Neural progenitor cell (in vitro differentiated cells): Measurements from ENCODE around the gene KPNA2. TPM values are rescaled to one million over a fixed set of nuclear protein-coding genes. Genes with fewer than 3 reads are reported as not detected.

Experiments used
- DNase-seq: peaks from one replicate; pipeline ENCODE4 v3.0.0-alpha.2; 2016; ENCODE audit warnings: low spot score
- H2AFZ ChIP-seq: fragments of 200-600 bp; sonication (generic); replicated peaks from 2 replicates; pipeline ENCODE4 v1.6.1; 2016; ENCODE audit warnings: antibody characterized with exemption
- H3F3A ChIP-seq: fragments of 200-600 bp; sonication (generic); 2 replicates; pipeline ENCODE4 v1.6.1; 2016; ENCODE audit warnings: antibody characterized with exemption, low read depth
- H3K27ac ChIP-seq: fragments of 200-600 bp; sonication (generic); 2 replicates; pipeline ENCODE4 v1.5.1; 2016; ENCODE audit warnings: mild to moderate bottlenecking
- H3K27me3 ChIP-seq: fragments of 200-600 bp; sonication (generic); 2 replicates; pipeline ENCODE4 v1.6.1; 2016; ENCODE audit warnings: mild to moderate bottlenecking, moderate library complexity
- H3K36me3 ChIP-seq: fragments of 200-600 bp; sonication (generic); 2 replicates; pipeline ENCODE4 v1.5.1; 2016
- H3K4me1 ChIP-seq: fragments of 200-600 bp; sonication (generic); 2 replicates; pipeline ENCODE4 v1.6.1; 2016; ENCODE audit warnings: mixed run types
- H3K4me2 ChIP-seq: fragments of 200-600 bp; sonication (generic); 2 replicates; pipeline ENCODE4 v1.6.1; 2016
- H3K4me3 ChIP-seq: fragments of 200-600 bp; sonication (generic); 2 replicates; pipeline ENCODE4 v1.5.1; 2016
- H3K79me2 ChIP-seq: fragments of 200-600 bp; sonication (generic); 2 replicates; pipeline ENCODE4 v1.6.1; 2016; ENCODE audit warnings: low read depth
- H3K9ac ChIP-seq: fragments of 200-600 bp; sonication (generic); 2 replicates; pipeline ENCODE4 v1.6.1; 2016
- H3K9me3 ChIP-seq: fragments of 200-600 bp; sonication (generic); 2 replicates; pipeline ENCODE4 v1.5.1; 2016; ENCODE audit warnings: low read depth
- H4K20me1 ChIP-seq: fragments of 200-600 bp; sonication (generic); 2 replicates; pipeline ENCODE4 v1.6.1; 2016; ENCODE audit warnings: low read depth
- H3K27ac Mint-ChIP-seq: 3 replicates; pipeline ENCODE4 v1.8.0; 2021; ENCODE audit warnings: mixed read lengths
- H3K27me3 Mint-ChIP-seq: 2 replicates; pipeline ENCODE4 v1.8.0; 2022; ENCODE audit warnings: low read depth, mild to moderate bottlenecking, inconsistent platforms, moderate library complexity, mixed read lengths; ENCODE audit not compliant: insufficient read depth
- H3K36me3 Mint-ChIP-seq: 3 replicates; pipeline ENCODE4 v1.8.0; 2021; ENCODE audit warnings: mixed read lengths
- H3K4me1 Mint-ChIP-seq: 3 replicates; pipeline ENCODE4 v1.8.0; 2021; ENCODE audit warnings: mixed read lengths
- H3K4me3 Mint-ChIP-seq: 3 replicates; pipeline ENCODE4 v1.8.0; 2021; ENCODE audit warnings: mild to moderate bottlenecking, moderate library complexity, mixed read lengths
- H3K9me3 Mint-ChIP-seq: 3 replicates; pipeline ENCODE4 v1.8.0; 2020; ENCODE audit warnings: mixed read lengths
- CTCF ChIP-seq: fragments of 200-600 bp; sonication (generic); IDR thresholded peaks from 2 replicates; pipeline ENCODE4 v1.5.1; 2017; ENCODE audit warnings: antibody characterized with exemption, mild to moderate bottlenecking
- EZH2 ChIP-seq: fragments of 200-600 bp; sonication (generic); IDR thresholded peaks from 2 replicates; pipeline ENCODE4 v1.6.1; 2017; ENCODE audit warnings: antibody characterized with exemption, mild to moderate bottlenecking, moderate library complexity
- EZH2phosphoT487 ChIP-seq: fragments of 200-600 bp; sonication (generic); IDR thresholded peaks from 2 replicates; pipeline ENCODE4 v1.6.1; 2017; ENCODE audit warnings: antibody characterized with exemption
- total RNA-seq: library from RNA; depleted of rRNA; stranded (reverse); fragments of >200 nt; gene quantifications from 2 replicates; pipeline ENCODE4 v1.2.3, GENCODE V29; 2015; ENCODE audit warnings: low replicate concordance

KPNA2 gene
- total RNA-seq, 1 donor from 2014 or later, result 549 TPM

GRCh38 chr17:68053231-68054013 is 17.9 kb downstream of the KPNA2 start:
- H4K20me1 ChIP-seq, result no peaks in the 10 kb centered on the region
- H3F3A ChIP-seq, result peaks cover 9% of the 10 kb centered on the region
- H3K9me3 ChIP-seq, result no peaks in the 10 kb centered on the region
- no peaks in the 10 kb centered on the region for H3K36me3 ChIP-seq
- TF ChIP-seq EZH2 (no peak), EZH2phosphoT487 (no peak), CTCF (no peak)
- no peaks in the 10 kb centered on the region for H3K79me2 ChIP-seq
- H3K4me3 ChIP-seq, result no peak overlapping the region
- no peak overlapping the region for H3K9ac ChIP-seq
- Mint-ChIP-seq H3K27me3 (peaks cover 6% of the 10 kb centered on the region), H3K4me1 (peaks cover 13% of the 10 kb centered on the region), H3K36me3 (no peaks in the 10 kb centered on the region), H3K4me3 (no peak overlapping the region), H3K9me3 (no peaks in the 10 kb centered on the region), H3K27ac (peak overlapping the region; percentile 64)
- no peaks in the 10 kb centered on the region for H3K4me1 ChIP-seq
- H3K4me2 ChIP-seq, result no peak overlapping the region
- H3K27ac ChIP-seq, result no peak overlapping the region
- no peak for DNase-seq
- no peak overlapping the region for H2AFZ ChIP-seq
- no peaks in the 10 kb centered on the region for H3K27me3 ChIP-seq

- no peak for DNase-seq
- H3K27ac Mint-ChIP-seq, result peak overlapping the region; percentile 69
- Histone ChIP-seq H2AFZ (no peak overlapping the region), H3K4me1 (no peaks in the 10 kb centered on the region), H3K4me3 (no peak overlapping the region), H3F3A (peaks cover under 1% of the 10 kb centered on the region), H3K4me2 (no peak overlapping the region), H3K27me3 (no peaks in the 10 kb centered on the region), H3K9ac (no peak overlapping the region), H3K36me3 (no peaks in the 10 kb centered on the region), H3K27ac (no peak overlapping the region), H3K79me2 (no peaks in the 10 kb centered on the region), H3K9me3 (no peaks in the 10 kb centered on the region), H4K20me1 (no peaks in the 10 kb centered on the region)
- no peaks in the 10 kb centered on the region for H3K9me3 Mint-ChIP-seq
- H3K4me3 Mint-ChIP-seq, result no peak overlapping the region
- H3K4me1 Mint-ChIP-seq, result peaks cover 13% of the 10 kb centered on the region
- H3K36me3 Mint-ChIP-seq, result no peaks in the 10 kb centered on the region
- H3K27me3 Mint-ChIP-seq, result peaks cover 6% of the 10 kb centered on the region
- TF ChIP-seq CTCF, result no peak
- no peak for TF ChIP-seq EZH2phosphoT487
- TF ChIP-seq EZH2, result no peak
These were observed 18.9 kb downstream of the KPNA2 start for GRCh38 chr17:68054296-68054900.

- Mint-ChIP-seq H3K4me3 (no peak overlapping the region), H3K4me1 (peaks cover 17% of the 10 kb centered on the region), H3K36me3 (no peaks in the 10 kb centered on the region), H3K9me3 (no peaks in the 10 kb centered on the region), H3K27ac (no peak overlapping the region), H3K27me3 (peaks cover 6% of the 10 kb centered on the region)
- Histone ChIP-seq H3K27ac (no peak overlapping the region), H3K36me3 (no peaks in the 10 kb centered on the region), H4K20me1 (no peaks in the 10 kb centered on the region), H3K4me1 (no peaks in the 10 kb centered on the region), H3K4me3 (no peak overlapping the region), H3K4me2 (no peak overlapping the region), H3K9me3 (no peaks in the 10 kb centered on the region), H3K27me3 (no peaks in the 10 kb centered on the region), H2AFZ (no peak overlapping the region), H3K79me2 (no peaks in the 10 kb centered on the region), H3K9ac (no peak overlapping the region), H3F3A (no peaks in the 10 kb centered on the region)
- no peak for DNase-seq
- peak; percentile 48 for TF ChIP-seq CTCF
- TF ChIP-seq EZH2phosphoT487, result no peak
- no peak for TF ChIP-seq EZH2
These were observed 22.0 kb downstream of the KPNA2 start for GRCh38 chr17:68057531-68057952.
